ENCODE data around the gene CCL13.

The CCL13 gene

GRCh38 chr17:34401165-34401564 lies 44.9 kb downstream of the CCL13 start:
- TF ChIP-seq EZH2phosphoT487 (IDR thresholded peaks at IDR 0.05; ENCODE audit: borderline replicate concordance) (no peak), CTCF (conservative IDR thresholded peaks at IDR 0.05; ENCODE audit: low read length) (no peak)
- Histone ChIP-seq H3K9me2 (replicated peaks; ENCODE audit: low read depth, low read length) (no peaks in the 10 kb centered on the region), H3K4me3 (ENCODE audit: low read length, poor library complexity, severe bottlenecking) (no peak overlapping the region), H3K4me2 (ENCODE audit: low read depth, low read length, poor library complexity, severe bottlenecking) (no peak overlapping the region), H3K36me3 (ENCODE audit: insufficient read depth, low read length) (no peaks in the 10 kb centered on the region), H3K9ac (ENCODE audit: low read depth, low read length, poor library complexity, severe bottlenecking) (peak overlapping the region; percentile 47), H3K27me3 (ENCODE audit: insufficient read depth, low read length, poor library complexity, severe bottlenecking) (no peaks in the 10 kb centered on the region), H3K4me1 (ENCODE audit: insufficient read depth, low read length, poor library complexity, severe bottlenecking) (peaks cover 55% of the 10 kb centered on the region), H3K79me2 (ENCODE audit: insufficient read depth, low read length) (no peaks in the 10 kb centered on the region), H2AFZ (ENCODE audit: low read length) (no peak overlapping the region), H3F3A (ENCODE audit: low read depth) (no peaks in the 10 kb centered on the region), H3K9me3 (ENCODE audit: insufficient read depth, low read depth, low read length) (no peaks in the 10 kb centered on the region), H4K20me1 (ENCODE audit: insufficient read depth, low read length, poor library complexity, severe bottlenecking) (no peaks in the 10 kb centered on the region)

GRCh38 chr17:34403006-34403405 lies 46.7 kb downstream of the CCL13 start:
- no peaks in the 10 kb centered on the region for H3K36me3 ChIP-seq (ENCODE audit: insufficient read depth, low read length)
- no peaks in the 10 kb centered on the region for H3K9me3 ChIP-seq (ENCODE audit: insufficient read depth, low read depth, low read length)
- no peak overlapping the region for H3K4me2 ChIP-seq (ENCODE audit: low read depth, low read length, poor library complexity, severe bottlenecking)
- no peak overlapping the region for H3K4me3 ChIP-seq (ENCODE audit: low read length, poor library complexity, severe bottlenecking)
- H2AFZ ChIP-seq (ENCODE audit: low read length) = no peak overlapping the region
- no peaks in the 10 kb centered on the region for H4K20me1 ChIP-seq (ENCODE audit: insufficient read depth, low read length, poor library complexity, severe bottlenecking)
- H3F3A ChIP-seq (ENCODE audit: low read depth) = no peaks in the 10 kb centered on the region
- H3K4me1 ChIP-seq (ENCODE audit: insufficient read depth, low read length, poor library complexity, severe bottlenecking) = peaks cover 38% of the 10 kb centered on the region
- TF ChIP-seq EZH2phosphoT487 (IDR thresholded peaks at IDR 0.05; ENCODE audit: borderline replicate concordance) (no peak), CTCF (conservative IDR thresholded peaks at IDR 0.05; ENCODE audit: low read length) (no peak)
- no peaks in the 10 kb centered on the region for H3K27me3 ChIP-seq (ENCODE audit: insufficient read depth, low read length, poor library complexity, severe bottlenecking)
- no peaks in the 10 kb centered on the region for H3K79me2 ChIP-seq (ENCODE audit: insufficient read depth, low read length)
- H3K9ac ChIP-seq (ENCODE audit: low read depth, low read length, poor library complexity, severe bottlenecking) = no peak overlapping the region
- H3K9me2 ChIP-seq (replicated peaks; ENCODE audit: low read depth, low read length) = no peaks in the 10 kb centered on the region

GRCh38 chr17:34406226-34406625 lies 49.9 kb downstream of the CCL13 start:
- Histone ChIP-seq H3F3A (ENCODE audit: low read depth) (no peaks in the 10 kb centered on the region), H3K4me2 (ENCODE audit: low read depth, low read length, poor library complexity, severe bottlenecking) (no peak overlapping the region), H3K9me3 (ENCODE audit: insufficient read depth, low read depth, low read length) (no peaks in the 10 kb centered on the region), H3K4me1 (ENCODE audit: insufficient read depth, low read length, poor library complexity, severe bottlenecking) (peaks cover 6% of the 10 kb centered on the region), H3K9me2 (replicated peaks; ENCODE audit: low read depth, low read length) (no peaks in the 10 kb centered on the region), H3K4me3 (ENCODE audit: low read length, poor library complexity, severe bottlenecking) (no peak overlapping the region), H4K20me1 (ENCODE audit: insufficient read depth, low read length, poor library complexity, severe bottlenecking) (no peaks in the 10 kb centered on the region), H2AFZ (ENCODE audit: low read length) (no peak overlapping the region), H3K27me3 (ENCODE audit: insufficient read depth, low read length, poor library complexity, severe bottlenecking) (no peaks in the 10 kb centered on the region), H3K36me3 (ENCODE audit: insufficient read depth, low read length) (no peaks in the 10 kb centered on the region), H3K9ac (ENCODE audit: low read depth, low read length, poor library complexity, severe bottlenecking) (no peak overlapping the region), H3K79me2 (ENCODE audit: insufficient read depth, low read length) (no peaks in the 10 kb centered on the region)
- TF ChIP-seq EZH2phosphoT487 (IDR thresholded peaks at IDR 0.05; ENCODE audit: borderline replicate concordance) = no peak
- no peak for TF ChIP-seq CTCF (conservative IDR thresholded peaks at IDR 0.05; ENCODE audit: low read length)
